Ovary (tissue), 9 donors: ENCODE data around the gene SOHLH1. TPM values are rescaled to one million over a fixed set of nuclear protein-coding genes. Genes with fewer than 3 reads are reported as not detected.

ENCODE experiments used
- DNase-seq, 5 donors: peaks; one replicate each; pipeline ENCODE4 v3.0.0-alpha.2; 2019 to 2020
- H3K27ac ChIP-seq, 2 donors: fragments of 200-600 bp; one replicate each; pipeline versions ENCODE4 v1.5.1 to v1.8.0; 2019 to 2022
- H3K27me3 ChIP-seq: fragments of 200-600 bp; one replicate; pipeline ENCODE4 v1.8.0; 2022
- H3K36me3 ChIP-seq: fragments of 200-600 bp; sonication (generic); one replicate; pipeline ENCODE4 v1.5.1; 2019
- H3K4me1 ChIP-seq: one replicate; pipeline ENCODE4 v1.8.1; 2013; ENCODE audit warnings: mild to moderate bottlenecking, moderate library complexity; ENCODE audit not compliant: insufficient read depth
- H3K4me3 ChIP-seq: fragments of 200-600 bp; sonication (generic); one replicate; pipeline ENCODE4 v1.5.1; 2017
- H3K9me3 ChIP-seq, 2 donors: fragments of 200-600 bp in 1 of 2; sonication (generic) in 1 of 2; one replicate each; pipeline versions ENCODE4 v1.5.1 to v1.8.1; 2013 to 2019; ENCODE audit warnings: mild to moderate bottlenecking in 1 of 2, moderate library complexity in 1 of 2
- EP300 ChIP-seq: sonication (generic); formaldehyde crosslinking; IDR thresholded peaks from one replicate; pipeline ENCODE4 v1.6.1; 2017; ENCODE audit warnings: antibody characterized with exemption
- POLR2A ChIP-seq: fragments of 450-650 bp; IDR thresholded peaks from one replicate; pipeline ENCODE4 v1.6.1; 2017; ENCODE audit warnings: antibody characterized with exemption, mild to moderate bottlenecking, moderate library complexity
- whole genome bisulfite sequencing, 3 donors: extraction: QIAGEN DNeasy Blood & Tissue Kit in 1 of 3; methylation state at CpG; one replicate each; pipeline versions ENCODE4 v1.1.5 to v1.1.7; 2013 to 2017; 5-methylcytosine and 5-hydroxymethylcytosine counted together
- intact Hi-C, 4 donors: fragments of 100-400 bp; cut with DNase I; formaldehyde crosslinking; loops; one replicate each; pipeline versions ENCODE4 v1.11.0 to v1.15.1; 2022 to 2023
- polyA plus RNA-seq, 2 donors: library from polyadenylated mRNA; stranded (reverse); fragments of 200-250 nt in 1 of 2; fragments of 350-450 nt in 1 of 2; fragmentation: Illumina TruSeq in 1 of 2; extraction: RNeasy Lipid Tissue Mini Kit (QIAGEN cat#74804) in 1 of 2; gene quantifications; one replicate each; pipeline ENCODE4 v1.2.3, GENCODE V29; 2013 to 2014
- total RNA-seq, 7 donors: library from RNA; depleted of rRNA in 2 of 7; stranded (reverse); fragments of >200 nt in 2 of 7; fragmentation: NEBNext Ultra II Directional in 3 of 7; extraction: Animal tissue kit (Norgen Biotek cat#: 25700) in 3 of 7; gene quantifications; one replicate each; pipeline versions ENCODE4 v1.1.0 to v1.2.4, GENCODE V29; 2016 to 2023
- TF ChIP-seq, protein P1 (sequence below), 3 donors: fragments of 450-650 bp in 2 of 3; fragments of 200-600 bp in 1 of 3; IDR thresholded peaks; one replicate each; pipeline versions ENCODE4 v1.5.1 to v1.8.0; 2016 to 2022; ENCODE audit warnings: antibody characterized with exemption in 3 of 3, mild to moderate bottlenecking in 1 of 3
- donor health status: DM: no; HTN: no; CAD: no; lungs with moderate emphysema.
- donor health status: DM: no; HTN: no; CAD: no.
- donor health status: Bipolar disorder and iron deficiency.
- donor health status: DM: yes; HTN: yes; CAD: no.
- donor health status: DM: no; HTN: no; CAD: no.
- donor health status: DM: yes; HTN: yes; CAD: no.

SOHLH1 gene
- total and polyA plus RNA-seq, 9 donors = 0.17 to 0.36 TPM; not detected in 7

DNA sequence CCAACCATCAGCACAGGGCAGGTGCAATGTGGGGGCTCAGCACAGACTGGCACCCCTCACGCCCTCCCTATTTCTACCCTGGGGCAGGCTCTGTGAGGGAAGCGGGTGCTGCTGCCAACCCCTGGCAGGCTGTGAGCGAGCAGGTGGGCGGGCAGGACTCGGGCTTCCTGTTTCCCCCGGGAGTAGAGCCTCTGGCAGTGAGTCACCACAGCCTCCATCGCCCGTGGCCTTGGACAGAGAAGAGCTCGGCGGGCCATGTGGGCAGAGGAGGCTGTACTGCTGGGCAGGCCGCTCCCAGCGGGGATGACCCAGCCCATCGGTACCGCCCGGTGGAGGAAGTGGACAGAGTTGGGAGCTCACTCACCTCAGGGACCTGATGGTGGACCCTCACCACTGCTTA, 19.3 kb upstream of the SOHLH1 start:
- H3K4me1 ChIP-seq = peaks cover 2% of the 10 kb centered on the region
- TF ChIP-seq, protein P1, sequence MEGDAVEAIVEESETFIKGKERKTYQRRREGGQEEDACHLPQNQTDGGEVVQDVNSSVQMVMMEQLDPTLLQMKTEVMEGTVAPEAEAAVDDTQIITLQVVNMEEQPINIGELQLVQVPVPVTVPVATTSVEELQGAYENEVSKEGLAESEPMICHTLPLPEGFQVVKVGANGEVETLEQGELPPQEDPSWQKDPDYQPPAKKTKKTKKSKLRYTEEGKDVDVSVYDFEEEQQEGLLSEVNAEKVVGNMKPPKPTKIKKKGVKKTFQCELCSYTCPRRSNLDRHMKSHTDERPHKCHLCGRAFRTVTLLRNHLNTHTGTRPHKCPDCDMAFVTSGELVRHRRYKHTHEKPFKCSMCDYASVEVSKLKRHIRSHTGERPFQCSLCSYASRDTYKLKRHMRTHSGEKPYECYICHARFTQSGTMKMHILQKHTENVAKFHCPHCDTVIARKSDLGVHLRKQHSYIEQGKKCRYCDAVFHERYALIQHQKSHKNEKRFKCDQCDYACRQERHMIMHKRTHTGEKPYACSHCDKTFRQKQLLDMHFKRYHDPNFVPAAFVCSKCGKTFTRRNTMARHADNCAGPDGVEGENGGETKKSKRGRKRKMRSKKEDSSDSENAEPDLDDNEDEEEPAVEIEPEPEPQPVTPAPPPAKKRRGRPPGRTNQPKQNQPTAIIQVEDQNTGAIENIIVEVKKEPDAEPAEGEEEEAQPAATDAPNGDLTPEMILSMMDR (IDR thresholded peaks at IDR 0.05) = no peak
- TF ChIP-seq POLR2A (no peak), EP300 (no peak)
- peak in 3 of 5 donors; percentile 42 to 71 (median 52) for DNase-seq
- WGBS, 3 donors = 28 to 52% (median 28%) methylated on average over 15 of the region's 15 CpGs
- H3K27me3 ChIP-seq = no peaks in the 10 kb centered on the region
- H3K27ac ChIP-seq = no peak overlapping the region
- H3K36me3 ChIP-seq = no peaks in the 10 kb centered on the region
- no peaks in the 10 kb centered on the region for H3K9me3 ChIP-seq
- intact Hi-C loops = loop anchor here in 1 of 4 donors (2.0 kb wide), 1 partner anchor 20 kb away; no protein-coding TSS in a partner anchor
- no peak overlapping the region for H3K4me3 ChIP-seq

DNA sequence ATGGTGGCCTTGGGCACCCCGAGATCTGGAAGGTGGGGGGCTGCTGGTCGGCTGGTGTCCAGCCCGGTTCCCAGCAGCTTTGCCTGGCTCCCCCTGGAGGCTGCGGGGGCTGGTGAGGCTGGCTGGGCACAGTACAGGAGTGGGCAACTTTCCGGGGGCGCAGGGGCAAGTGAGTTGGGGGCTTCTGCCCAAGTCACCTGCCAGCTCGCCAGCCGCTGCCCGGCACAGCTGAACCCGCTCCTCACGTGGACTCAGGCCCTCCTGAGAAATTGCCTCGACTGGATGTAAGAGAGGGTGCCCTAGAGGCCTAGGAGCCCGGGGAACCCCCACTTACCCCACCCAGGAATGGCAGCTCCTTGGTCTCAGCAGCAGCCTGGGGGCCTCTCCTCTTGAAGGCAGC, 18.1 kb upstream of the SOHLH1 start:
- Histone ChIP-seq H3K4me1 (peaks cover 14% of the 10 kb centered on the region), H3K27ac (no peak overlapping the region), H3K27me3 (no peaks in the 10 kb centered on the region), H3K9me3 (no peaks in the 10 kb centered on the region), H3K36me3 (no peaks in the 10 kb centered on the region), H3K4me3 (no peak overlapping the region)
- no peak for DNase-seq
- 89 to 91% (median 89%) methylated on average over 12 to 13 of the region's 13 CpGs for WGBS, 3 donors
- intact Hi-C loops = no loop called here
- TF ChIP-seq, protein P1 (IDR thresholded peaks at IDR 0.05) = no peak
- no peak for TF ChIP-seq EP300
- no peak for TF ChIP-seq POLR2A

- H3K4me1 ChIP-seq = peaks cover 23% of the 10 kb centered on the region
- WGBS, 3 donors = 82 to 92% (median 89%) methylated on average over 11 of the region's 11 CpGs
- intact Hi-C loops = no loop called here
- H3K27ac ChIP-seq = no peak overlapping the region
- H3K36me3 ChIP-seq = no peaks in the 10 kb centered on the region
- DNase-seq = no peak
- H3K4me3 ChIP-seq = no peak overlapping the region
- TF ChIP-seq, protein P1 (IDR thresholded peaks at IDR 0.05) = no peak
- TF ChIP-seq POLR2A (no peak), EP300 (no peak)
- no peaks in the 10 kb centered on the region for H3K27me3 ChIP-seq
- no peaks in the 10 kb centered on the region for H3K9me3 ChIP-seq
Measured at GRCh38 chr9:135716045-135716444, 16.8 kb upstream of the SOHLH1 start.

- H3K4me1 ChIP-seq = peaks cover 23% of the 10 kb centered on the region
- H3K9me3 ChIP-seq = no peaks in the 10 kb centered on the region
- H3K27ac ChIP-seq = no peak overlapping the region
- DNase-seq = no peak
- WGBS, 3 donors = 31 to 38% (median 35%) methylated on average over 23 of the region's 23 CpGs
- intact Hi-C loops = no loop called here
- H3K27me3 ChIP-seq = no peaks in the 10 kb centered on the region
- no peaks in the 10 kb centered on the region for H3K36me3 ChIP-seq
- no peak for TF ChIP-seq EP300
- TF ChIP-seq POLR2A = no peak
- TF ChIP-seq, protein P1 (IDR thresholded peaks at IDR 0.05) = no peak
- H3K4me3 ChIP-seq = no peak overlapping the region
Measured at GRCh38 chr9:135715056-135715595, 15.8 kb upstream of the SOHLH1 start.
